ENCODE results near the gene ACR. TPM values are rescaled to one million over a fixed set of nuclear protein-coding genes. Genes with fewer than 3 reads are reported as not detected.
A peak's percentile ranks its signal among the peaks of the same experiment; 100 is the strongest.

Gene ACR
- total and polyA plus RNA-seq, 2 of the 8 experiments (the other 6 are each of a cell fraction or from before 2014, with no cell fraction given), result 0.56 TPM; not detected in 1

- 92% methylated on average over 13 of the region's 14 CpGs; no CpG with 5 or more reads in 1 of the 2 experiments for WGBS, 2 experiments (ENCODE audit: extremely low coverage in 1 of 2, insufficient coverage in 1 of 2, insufficient read length in 1 of 2, insufficient replicate concordance in 2 of 2, low coverage in 1 of 2, low lambda C conversion rate in 2 of 2, missing lambda C conversion rate in 1 of 2)
- Histone ChIP-seq H2BK15ac (ENCODE audit: low read length) (no peak overlapping the region), H3K27ac (ENCODE audit: low read depth, low read length) (no peak overlapping the region), H3K36me3 (ENCODE audit: control insufficient read depth in 2 of 4, insufficient read depth in 4 of 4, low read length in 3 of 4) (peaks cover 0 to 3% (median 1%) of the 10 kb centered on the region in 4 experiments; a peak in 3 of 8 replicates), H3K23ac (ENCODE audit: insufficient read length) (no peak overlapping the region), H4K91ac (replicated peaks; ENCODE audit: insufficient read length, low read length) (no peak overlapping the region), H2AFZ (ENCODE audit: low read length) (no peak overlapping the region), H3K4me3 (ENCODE audit: extremely low read depth in 1 of 4, insufficient read depth in 2 of 4, low read depth in 3 of 4, low read length in 4 of 4) (no peak overlapping the region), H2BK12ac (ENCODE audit: low read depth, low read length) (no peak overlapping the region), H3K14ac (ENCODE audit: insufficient read length) (no peak overlapping the region), H3K23me2 (ENCODE audit: low read depth, low read length) (no peaks in the 10 kb centered on the region; the same call in none of the 2 replicates), H3K18ac (ENCODE audit: extremely low read depth, low read length) (no peak overlapping the region), H3K9me3 (ENCODE audit: insufficient read depth in 2 of 2, low read depth in 1 of 2, low read length in 1 of 2) (no peaks in the 10 kb centered on the region), H3K79me2 (ENCODE audit: control insufficient read depth in 1 of 2, insufficient read depth in 2 of 2, low read length in 2 of 2) (no peaks in the 10 kb centered on the region), H4K8ac (ENCODE audit: extremely low read depth, insufficient read depth, low read length) (no peak overlapping the region; the same call in 1 of the 2 replicates), H3K4me2 (ENCODE audit: insufficient read depth in 1 of 2, low read depth in 2 of 2, low read length in 2 of 2) (no peak overlapping the region), H4K20me1 (replicated peaks in 1 of 2; ENCODE audit: control insufficient read depth in 1 of 2, insufficient read depth in 2 of 2, low read length in 2 of 2) (peaks cover 13 to 28% of the 10 kb centered on the region in 2 experiments), H3K4ac (replicated peaks; ENCODE audit: insufficient read length, low read depth, low read length) (no peak overlapping the region), H3K9ac (replicated peaks in 1 of 4; ENCODE audit: extremely low read depth in 1 of 4, low read depth in 3 of 4, low read length in 3 of 4) (no peak overlapping the region), H3K27me3 (replicated peaks in 1 of 4; ENCODE audit: control insufficient read depth in 3 of 4, extremely low read depth in 1 of 4, insufficient read depth in 3 of 4, low read length in 3 of 4) (peaks cover 23 to 55% (median 45%) of the 10 kb centered on the region in 4 experiments), H3K56ac (replicated peaks; ENCODE audit: insufficient read length, low read depth, low read length) (no peak overlapping the region), H3K79me1 (ENCODE audit: low read depth, low read length) (no peaks in the 10 kb centered on the region), H2BK120ac (replicated peaks; ENCODE audit: low read depth, low read length) (no peak overlapping the region), H3K4me1 (replicated peaks in 1 of 4; ENCODE audit: control insufficient read depth in 3 of 4, insufficient read depth in 4 of 4, low read length in 3 of 4) (peaks cover 0 to 3% (median 0%) of the 10 kb centered on the region in 4 experiments; a peak in 1 of 7 replicates), H2BK5ac (ENCODE audit: low read depth, low read length) (no peak overlapping the region), H2BK20ac (ENCODE audit: low read length) (no peak overlapping the region), H4K5ac (ENCODE audit: insufficient read length, low read depth, low read length) (no peak overlapping the region), H2AK5ac (ENCODE audit: low read depth, low read length) (no peak overlapping the region)
- ChIA-PET POLR2A (ENCODE audit: partially characterized antibody) (no interaction called here), CTCF (ENCODE audit: partially characterized antibody) (interaction anchor here (0.6 to 3.2 kb wide), 6 partner anchors 27 to 591 kb away, joined by 3 to 14 read pairs (median 6); no protein-coding TSS in a partner anchor)
- FAIRE-seq, result no peak
- no peak for DNase-seq (ENCODE audit: low read depth in 1 of 2, low spot score in 2 of 2)
- TF ChIP-seq CBX8 (IDR thresholded peaks at IDR 0.05; ENCODE audit: borderline replicate concordance, low read depth, low read length) (no peak), RAD21 (IDR thresholded peaks at IDR 0.05 in 1 of 2, conservative IDR thresholded peaks at IDR 0.05 in 1 of 2; ENCODE audit: low read depth in 2 of 2, low read length in 2 of 2) (peak in 1 of 2 experiments; percentile 19; a peak in 1 of 4 replicates), SUZ12 (IDR thresholded peaks at IDR 0.05; ENCODE audit: low read length) (no peak), TCF12 (IDR thresholded peaks at IDR 0.05; ENCODE audit: low read depth, low read length) (no peak), RXRA (IDR thresholded peaks at IDR 0.05; ENCODE audit: insufficient read depth, low read depth, low read length) (no peak), BCL11A (IDR thresholded peaks at IDR 0.05; ENCODE audit: low read depth in 2 of 2, low read length in 2 of 2) (no peak), ASH2L (IDR thresholded peaks at IDR 0.05; ENCODE audit: low read length) (no peak), RFX5 (IDR thresholded peaks at IDR 0.05; ENCODE audit: borderline replicate concordance, low read depth, low read length) (no peak), TEAD4 (IDR thresholded peaks at IDR 0.05; ENCODE audit: low read depth, low read length) (0 out of 2 replicates have a peak, but pooled peaks have one; percentile 42)
Measured at GRCh38 chr22:50726643-50727340, 11.2 kb upstream of the ACR start.

Measured in H1 (cell line).